ENCODE data around the gene MYO1H. TPM values are rescaled to one million over a fixed set of nuclear protein-coding genes. Genes with fewer than 3 reads are reported as not detected.

The MYO1H gene
- total RNA-seq, 4 donors from 2014 or later, result not detected

DNA sequence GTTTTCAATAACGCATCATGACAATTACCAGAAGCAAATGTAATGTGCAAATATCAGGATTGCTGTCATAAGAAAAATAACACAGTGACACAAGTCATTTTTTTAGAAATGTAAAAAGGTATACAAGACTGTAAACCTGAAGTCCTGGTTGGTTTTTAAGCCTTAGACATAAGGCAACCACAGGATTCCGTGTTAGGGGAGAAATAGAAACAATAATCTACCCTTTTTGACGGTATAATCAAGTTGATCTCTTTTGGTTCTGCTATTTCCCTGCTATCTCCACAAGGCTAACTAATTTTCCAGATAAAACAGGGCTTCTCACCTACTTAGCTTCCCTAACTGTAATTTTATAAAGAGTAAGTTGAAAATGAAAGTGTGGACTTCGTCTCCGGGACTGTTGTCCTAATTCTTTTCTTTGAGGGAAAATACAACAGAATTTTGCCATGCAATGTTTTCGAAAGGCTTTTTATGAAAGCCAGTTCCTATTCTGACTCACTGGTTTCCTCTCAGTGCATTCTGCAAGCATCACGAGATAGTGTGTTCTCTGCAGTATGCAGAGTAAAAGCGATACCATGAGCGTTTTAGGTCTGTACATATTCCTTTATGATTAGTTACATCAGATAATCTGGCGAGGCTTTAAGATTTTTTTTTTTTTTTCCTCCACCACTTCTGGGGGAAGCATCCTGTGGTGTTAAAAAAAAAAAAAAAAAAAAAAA, 10.6 kb downstream of the MYO1H start:
- Histone ChIP-seq H3K27ac (no peak overlapping the region), H3K4me1 (no peaks in the 10 kb centered on the region), H3K4me3 (no peak overlapping the region), H3K27me3 (no peaks in the 10 kb centered on the region), H3K9me3 (no peaks in the 10 kb centered on the region), H3K36me3 (no peaks in the 10 kb centered on the region)
- intact Hi-C loops (cut with DNase I; ENCODE audit: low total_unique reads), result no loop called here
- DNase-seq, result no peak
- TF ChIP-seq POLR2A (IDR thresholded peaks at IDR 0.05), result no peak
- TF ChIP-seq, protein P1, sequence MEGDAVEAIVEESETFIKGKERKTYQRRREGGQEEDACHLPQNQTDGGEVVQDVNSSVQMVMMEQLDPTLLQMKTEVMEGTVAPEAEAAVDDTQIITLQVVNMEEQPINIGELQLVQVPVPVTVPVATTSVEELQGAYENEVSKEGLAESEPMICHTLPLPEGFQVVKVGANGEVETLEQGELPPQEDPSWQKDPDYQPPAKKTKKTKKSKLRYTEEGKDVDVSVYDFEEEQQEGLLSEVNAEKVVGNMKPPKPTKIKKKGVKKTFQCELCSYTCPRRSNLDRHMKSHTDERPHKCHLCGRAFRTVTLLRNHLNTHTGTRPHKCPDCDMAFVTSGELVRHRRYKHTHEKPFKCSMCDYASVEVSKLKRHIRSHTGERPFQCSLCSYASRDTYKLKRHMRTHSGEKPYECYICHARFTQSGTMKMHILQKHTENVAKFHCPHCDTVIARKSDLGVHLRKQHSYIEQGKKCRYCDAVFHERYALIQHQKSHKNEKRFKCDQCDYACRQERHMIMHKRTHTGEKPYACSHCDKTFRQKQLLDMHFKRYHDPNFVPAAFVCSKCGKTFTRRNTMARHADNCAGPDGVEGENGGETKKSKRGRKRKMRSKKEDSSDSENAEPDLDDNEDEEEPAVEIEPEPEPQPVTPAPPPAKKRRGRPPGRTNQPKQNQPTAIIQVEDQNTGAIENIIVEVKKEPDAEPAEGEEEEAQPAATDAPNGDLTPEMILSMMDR (IDR thresholded peaks at IDR 0.05), result no peak

DNA sequence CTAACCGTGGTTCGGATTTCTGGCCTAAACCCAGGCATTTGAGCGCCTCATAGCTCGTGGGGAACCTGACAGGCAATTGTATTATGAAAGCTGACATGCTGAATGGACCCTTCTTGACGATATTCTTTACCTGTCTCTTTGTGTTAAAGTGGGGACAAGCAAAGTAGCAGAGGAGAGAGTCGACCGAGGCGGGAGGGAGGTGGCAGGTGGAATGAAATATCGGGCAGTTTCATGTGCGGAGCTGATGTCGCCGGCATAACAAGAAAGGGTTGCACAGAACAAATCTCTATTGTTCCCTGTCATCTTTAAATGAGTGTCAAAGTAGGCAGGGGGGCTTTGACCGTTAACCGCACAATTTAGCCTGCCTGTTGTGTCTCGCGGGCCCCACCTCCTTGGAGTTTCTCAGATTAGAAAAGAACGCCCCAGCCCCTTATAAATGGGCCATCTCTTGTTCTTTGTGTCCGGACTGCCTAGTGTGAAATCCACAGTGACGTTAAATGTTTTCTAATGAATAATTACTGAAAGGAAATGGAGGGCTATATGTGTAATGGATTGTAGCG, 11.5 kb downstream of the MYO1H start:
- no peak for DNase-seq
- H3K27ac ChIP-seq, result no peak overlapping the region
- intact Hi-C loops (cut with DNase I; ENCODE audit: low total_unique reads), result no loop called here
- H3K9me3 ChIP-seq, result no peaks in the 10 kb centered on the region
- no peaks in the 10 kb centered on the region for H3K4me1 ChIP-seq
- TF ChIP-seq POLR2A (IDR thresholded peaks at IDR 0.05), result no peak
- TF ChIP-seq, protein P1 (IDR thresholded peaks at IDR 0.05), result no peak
- no peaks in the 10 kb centered on the region for H3K27me3 ChIP-seq
- H3K4me3 ChIP-seq, result no peak overlapping the region
- no peaks in the 10 kb centered on the region for H3K36me3 ChIP-seq

DNA sequence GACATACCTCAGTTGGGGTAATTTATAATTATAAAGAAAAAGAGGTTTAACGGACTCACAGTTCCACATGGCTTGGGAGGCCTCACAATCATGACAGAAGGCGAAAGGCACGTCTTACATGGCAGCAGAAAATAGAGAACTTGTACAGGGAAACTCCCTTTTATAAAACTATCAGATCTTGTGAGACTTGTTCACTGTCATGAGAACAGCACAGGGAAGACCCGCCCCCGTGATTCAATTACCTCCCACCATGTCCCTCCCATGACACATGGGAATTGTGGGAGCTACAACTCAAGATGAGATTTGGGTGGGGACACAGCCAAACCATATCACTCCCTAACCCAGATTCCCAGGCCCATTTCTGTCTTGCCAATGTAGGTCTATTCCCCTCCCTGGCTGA, 22.1 kb downstream of the MYO1H start:
- DNase-seq, result no peak
- Histone ChIP-seq H3K4me3 (no peak overlapping the region), H3K36me3 (no peaks in the 10 kb centered on the region), H3K27ac (no peak overlapping the region), H3K27me3 (no peaks in the 10 kb centered on the region), H3K4me1 (no peaks in the 10 kb centered on the region), H3K9me3 (no peaks in the 10 kb centered on the region)
- TF ChIP-seq, protein P1 (IDR thresholded peaks at IDR 0.05), result no peak
- intact Hi-C loops (cut with DNase I; ENCODE audit: low total_unique reads), result no loop called here

DNA sequence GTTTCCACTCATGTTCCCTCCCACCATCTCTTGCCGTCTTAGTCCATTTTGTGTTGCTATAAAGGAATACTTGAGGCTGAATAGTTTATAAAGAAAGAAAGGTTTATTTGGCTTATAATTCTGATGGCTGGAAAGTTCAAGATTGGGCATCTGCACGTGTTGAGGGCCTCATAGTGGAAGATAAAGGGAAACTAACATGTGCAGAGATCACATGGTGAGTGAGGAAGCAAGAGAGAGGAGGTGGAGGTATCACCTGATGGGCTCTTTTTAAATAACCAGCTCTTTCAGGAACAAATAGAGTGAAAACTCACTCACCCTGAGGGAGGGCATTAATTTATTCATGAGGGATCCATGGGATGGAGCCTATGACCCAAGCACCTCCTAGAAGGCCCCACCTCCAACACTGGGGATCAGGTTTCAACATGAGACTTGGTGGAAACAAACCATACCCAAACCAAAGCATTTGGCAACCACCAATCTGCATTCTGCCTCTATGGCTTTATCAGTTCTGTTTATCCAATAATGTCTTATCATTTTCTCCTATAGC, 29.5 kb downstream of the MYO1H start:
- Histone ChIP-seq H3K4me1 (no peaks in the 10 kb centered on the region), H3K36me3 (no peaks in the 10 kb centered on the region), H3K27ac (no peak overlapping the region), H3K27me3 (no peaks in the 10 kb centered on the region), H3K4me3 (no peak overlapping the region), H3K9me3 (no peaks in the 10 kb centered on the region)
- DNase-seq, result no peak
- TF ChIP-seq POLR2A (IDR thresholded peaks at IDR 0.05), result no peak
- TF ChIP-seq, protein P1 (IDR thresholded peaks at IDR 0.05), result no peak
- intact Hi-C loops (cut with DNase I; ENCODE audit: low total_unique reads), result no loop called here

DNA sequence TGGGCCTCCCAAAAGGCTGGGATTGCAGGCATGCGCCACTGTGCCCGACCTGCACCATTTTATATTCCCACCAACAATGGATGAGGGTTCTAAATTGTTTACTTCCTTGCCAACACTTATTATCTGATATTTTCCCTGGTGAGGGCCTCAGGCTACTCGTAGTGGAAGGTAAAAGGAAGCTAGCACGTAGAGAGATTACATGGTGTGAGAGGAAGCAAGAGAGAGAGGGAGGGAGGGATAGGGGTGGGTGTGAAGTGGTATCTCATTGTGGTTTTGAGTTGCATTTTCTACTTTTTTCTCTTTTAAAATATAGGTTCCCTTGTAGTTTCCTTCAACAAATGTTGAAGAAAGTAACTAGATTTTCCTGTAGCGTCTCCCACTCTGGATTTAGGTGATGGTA, 30.9 kb downstream of the MYO1H start:
- Histone ChIP-seq H3K9me3 (no peaks in the 10 kb centered on the region), H3K27me3 (no peaks in the 10 kb centered on the region), H3K4me1 (no peaks in the 10 kb centered on the region), H3K4me3 (no peak overlapping the region), H3K36me3 (no peaks in the 10 kb centered on the region), H3K27ac (no peak overlapping the region)
- TF ChIP-seq, protein P1 (IDR thresholded peaks at IDR 0.05), result no peak
- no peak for TF ChIP-seq POLR2A (IDR thresholded peaks at IDR 0.05)
- intact Hi-C loops (cut with DNase I; ENCODE audit: low total_unique reads), result no loop called here
- no peak for DNase-seq

Measured in uterus (tissue), 4 donors.